Skin of body (tissue), 3 donors: ENCODE measurements around the gene PHKA1. TPM values are rescaled to one million over a fixed set of nuclear protein-coding genes. Genes with fewer than 3 reads are reported as not detected.
"Not testable (repeated sequence)": the region's sequence is repeated elsewhere in the genome, so short reads cannot be mapped to it uniquely, and the experiment has no call there.

Source experiments
- DNase-seq: peaks from one replicate; lab custom pipeline; 2025; lab: John Stamatoyannopoulos, UW
- small RNA-seq: library from RNA; depleted of rRNA; stranded (forward); fragments of <200 nt; gene quantifications from one replicate; pipeline ENCODE3, GENCODE V24; 2014; ENCODE audit warnings: low replicate concordance
- total RNA-seq: library from RNA; depleted of rRNA; stranded (reverse); fragments of >200 nt; gene quantifications from one replicate; pipeline ENCODE4 v1.2.3, GENCODE V29; 2014

The PHKA1 gene
- total RNA-seq, 1 donor from 2014 or later, result 3.9 TPM

- DNase-seq, result peak; percentile 70
Measured at GRCh38 chrX:72572248-72573157, 141.6 kb downstream of the PHKA1 start, which contains the start of gene HDAC8. Gene HDAC8 (minus strand): TSS chrX:72572843. CDS start chrX:72572761, 82 bp downstream.

DNA sequence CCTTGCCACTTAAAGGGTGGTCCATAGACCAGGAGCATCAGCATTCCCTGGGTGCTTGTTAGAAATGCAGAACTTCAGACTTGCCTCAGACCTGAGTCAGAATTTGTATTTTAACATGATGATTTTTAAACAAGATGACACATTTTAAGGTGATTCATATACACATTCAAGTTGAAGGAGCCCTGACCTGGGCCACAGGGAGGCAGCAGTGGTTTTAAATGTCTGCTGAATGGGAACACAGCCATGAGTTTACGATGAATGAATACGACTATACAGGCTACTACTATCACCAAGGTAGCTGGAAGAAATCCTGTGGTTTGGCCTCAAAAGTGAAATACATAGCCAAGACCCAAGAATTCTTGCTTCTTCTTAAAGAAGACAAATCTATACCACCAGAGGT is 144.3 kb downstream of the PHKA1 start:
- no peak for DNase-seq

GRCh38 chrX:72568406-72569092 is 145.6 kb downstream of the PHKA1 start:
- no peak for DNase-seq

DNA sequence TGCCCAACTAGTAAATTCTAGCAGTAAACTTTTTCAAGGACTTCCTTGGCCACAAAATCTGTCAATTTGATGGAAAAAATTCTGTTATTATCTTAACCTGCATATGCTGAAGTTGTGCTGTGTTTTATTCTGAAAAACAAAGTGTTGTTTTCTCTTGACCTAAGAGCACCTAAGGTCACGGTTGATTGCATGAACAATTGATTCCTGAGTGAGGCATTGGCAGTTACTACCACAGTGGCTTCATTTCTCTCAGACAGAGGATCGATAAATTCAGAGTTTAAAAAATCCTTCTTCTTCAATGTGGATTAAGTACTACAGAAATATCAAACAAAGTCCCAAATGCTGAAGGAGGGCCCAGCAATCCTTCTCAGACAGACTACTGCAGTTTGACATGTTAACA is 147.7 kb downstream of the PHKA1 start:
- no peak for DNase-seq

DNA sequence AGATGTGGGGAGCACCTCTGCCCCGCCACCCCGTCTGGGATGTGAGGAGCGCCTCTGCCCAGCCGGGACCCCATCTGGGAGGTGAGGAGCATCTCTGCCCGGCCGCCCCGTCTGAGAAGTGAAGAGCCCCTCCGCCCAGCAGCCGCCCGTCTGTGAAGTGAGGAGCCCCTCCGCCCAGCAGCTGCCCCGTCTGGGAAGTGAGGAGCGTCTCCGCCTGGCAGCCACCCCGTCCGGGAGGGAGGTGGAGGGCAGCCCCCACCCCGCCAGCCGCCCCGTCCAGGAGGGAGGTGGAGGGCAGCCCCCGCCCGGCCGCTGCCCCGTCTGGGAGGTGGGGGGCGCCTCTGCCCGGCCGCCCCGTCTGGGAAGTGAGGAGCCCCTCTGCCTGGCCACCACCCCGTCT is 154.5 kb downstream of the PHKA1 start:
- DNase-seq, result not testable (repeated sequence)

DNA sequence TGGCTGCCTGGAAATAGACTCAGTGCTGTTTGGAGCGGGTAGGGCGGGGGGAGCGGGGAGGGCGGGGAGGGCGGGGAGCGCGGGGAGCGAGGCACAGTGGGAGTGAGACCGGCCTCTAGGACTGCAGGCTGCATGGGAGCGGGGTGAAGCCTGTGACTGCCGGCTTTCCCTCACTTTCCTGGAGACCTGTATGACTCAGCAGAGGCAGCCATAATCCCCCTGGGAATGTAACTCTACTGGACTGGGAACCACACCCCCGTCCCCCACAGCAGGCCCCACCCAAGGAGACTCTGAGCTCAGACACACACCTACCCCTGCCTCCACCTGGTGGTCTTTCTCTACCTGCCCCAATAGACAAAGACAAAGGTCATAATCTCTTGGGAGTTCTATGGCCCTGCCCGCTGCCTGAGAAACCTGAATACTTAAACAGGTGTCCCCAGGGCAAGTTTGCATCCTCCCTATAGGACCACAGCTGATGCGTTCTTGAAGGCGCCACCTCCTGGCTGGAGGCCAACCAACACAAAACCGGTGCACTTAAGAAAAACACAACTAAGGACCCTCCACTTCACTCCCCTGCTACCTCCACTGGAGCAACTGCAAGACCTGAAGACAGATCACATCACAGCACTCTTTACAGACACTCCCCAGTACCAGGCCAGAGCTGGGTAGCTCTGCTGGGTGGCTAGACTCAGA is 159.5 kb downstream of the PHKA1 start:
- no peak for DNase-seq

DNA sequence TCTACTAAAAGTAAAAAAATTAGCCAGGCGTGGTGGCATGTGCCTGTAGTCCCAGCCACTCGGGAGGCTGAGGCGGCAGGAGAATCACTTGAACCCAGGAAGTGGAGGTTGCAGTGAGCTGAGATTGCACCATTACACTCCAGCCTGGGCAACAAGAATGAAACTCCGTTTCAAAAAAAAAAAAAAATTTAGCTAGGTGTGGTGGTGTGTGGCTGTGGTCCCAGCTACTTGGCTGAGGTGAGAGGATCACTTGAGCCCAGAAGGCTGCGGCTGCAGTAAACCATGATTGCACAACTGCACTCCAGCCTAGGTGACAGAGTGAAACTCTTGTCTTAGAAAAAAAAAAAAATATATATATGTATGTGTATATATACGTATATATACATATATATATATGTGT is 161.7 kb downstream of the PHKA1 start:
- DNase-seq, result not testable (repeated sequence)

- DNase-seq, result no peak
Measured at GRCh38 chrX:72545990-72546389, 168.1 kb downstream of the PHKA1 start.

DNA sequence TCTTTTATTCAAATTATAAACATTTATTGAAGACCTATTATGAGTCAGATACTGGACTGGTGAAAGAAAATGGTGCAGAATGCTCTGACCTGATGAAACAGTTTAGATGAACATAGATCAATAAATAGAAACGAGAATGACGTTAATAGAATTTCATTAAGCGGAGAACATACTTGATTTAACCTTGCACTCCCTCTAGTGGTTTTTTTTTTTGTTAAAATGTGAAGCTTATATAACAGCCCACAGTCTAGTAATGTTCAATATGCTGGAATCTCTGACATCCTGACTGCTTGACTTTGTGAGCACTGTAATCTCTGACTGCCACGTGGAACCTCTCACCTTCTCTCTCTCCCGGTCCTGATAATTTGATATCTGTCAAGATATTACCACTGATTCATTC is 173.8 kb downstream of the PHKA1 start:
- DNase-seq, result peak; percentile 4

DNA sequence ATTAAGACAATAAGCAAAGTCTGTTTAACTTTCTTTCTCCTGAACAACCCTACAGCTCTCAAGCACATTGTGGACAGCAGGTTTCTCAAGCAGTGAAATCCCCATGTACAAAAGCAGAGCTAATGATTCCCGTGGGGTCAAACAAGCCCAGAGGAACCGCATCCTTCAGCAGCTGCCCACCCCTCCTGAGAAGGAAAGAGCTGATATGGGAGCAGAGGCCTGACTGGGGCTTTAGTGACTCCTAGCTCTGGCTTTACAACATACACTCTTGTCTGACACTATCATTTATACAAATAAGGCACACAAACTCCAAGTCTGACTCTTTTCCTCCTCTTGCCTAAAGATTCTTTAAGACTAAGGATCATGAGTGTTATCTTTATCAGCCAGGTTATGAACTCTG is 174.3 kb downstream of the PHKA1 start:
- DNase-seq, result peak; percentile 4

- DNase-seq, result no peak
Measured at GRCh38 chrX:72536542-72536941, 177.6 kb downstream of the PHKA1 start.

DNA sequence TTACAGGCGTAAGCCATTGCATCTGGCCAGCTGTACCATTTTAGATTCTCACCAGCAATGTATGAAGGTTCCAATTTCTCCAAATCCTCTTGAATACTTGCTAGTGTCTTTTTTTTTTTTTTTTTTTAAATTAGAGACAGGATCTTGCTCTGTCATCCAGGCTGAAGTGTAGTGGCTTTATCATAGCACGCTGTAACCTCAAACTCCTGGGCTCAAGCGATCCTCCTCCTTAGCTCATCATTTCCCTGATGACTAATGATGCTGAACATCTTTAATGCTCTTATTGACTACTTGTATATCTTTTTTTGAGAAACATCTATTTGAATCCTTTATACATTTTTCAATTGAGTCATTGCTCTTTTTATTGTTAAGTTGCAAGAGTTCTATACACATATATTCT is 181.7 kb downstream of the PHKA1 start:
- no peak for DNase-seq

Small RNA genes lying within 50 kb of the gene (small RNA-seq; reads per million reads assigned to genes)
- gene BX295541.1 (not detected), gene RF00012 (not detected), gene RNU1-112P (not detected)

Other genes with a start within 250 kb of the PHKA1 start
- 33.9 TPM for gene HDAC8, start 141.5 kb downstream of the PHKA1 start, total RNA-seq
- not detected for gene DMRTC1B, start 62.6 kb upstream of the PHKA1 start, total RNA-seq
- gene FAM236B, start 68.4 kb upstream of the PHKA1 start, total RNA-seq, result not detected
- gene FAM236D, start 93.9 kb upstream of the PHKA1 start, total RNA-seq, result not detected
- not detected for gene FAM236C, start 198.3 kb upstream of the PHKA1 start, total RNA-seq
- not detected for gene FAM236A, start 223.9 kb upstream of the PHKA1 start, total RNA-seq
- not detected for gene DMRTC1, start 229.5 kb upstream of the PHKA1 start, total RNA-seq